HL-60/S4 treated with phorbol 12-myristate 13-acetate at 8.2 ng/mL for 4 days and 3 days (cell line): ENCODE results near the gene TATDN2.
"Not testable (repeated sequence)": the region's sequence is repeated elsewhere in the genome, so short reads cannot be mapped to it uniquely, and the experiment has no call there.

ENCODE experiments used
- in situ Hi-C: fragments of 300-500 bp; cut with MboI; formaldehyde crosslinking; loops from 2 replicates; pipeline ENCODE4 v1.15.0; 2022; ENCODE audit warnings: low sequenced_read_pairs

The TATDN2 gene

GRCh38 chr3:10266936-10267335 is 18.7 kb downstream of the TATDN2 start:
- in situ Hi-C loops: not testable (repeated sequence)

GRCh38 chr3:10268116-10268515 is 19.9 kb downstream of the TATDN2 start:
- in situ Hi-C loops: no loop called here

GRCh38 chr3:10268930-10269329 is 20.7 kb downstream of the TATDN2 start:
- in situ Hi-C loops: no loop called here

- in situ Hi-C loops: no loop called here
Measured at GRCh38 chr3:10269443-10269842, 21.2 kb downstream of the TATDN2 start.

- in situ Hi-C loops: not testable (repeated sequence)
Measured at GRCh38 chr3:10272476-10272875, 24.2 kb downstream of the TATDN2 start.

- in situ Hi-C loops: no loop called here
Measured at GRCh38 chr3:10272977-10273376, 24.7 kb downstream of the TATDN2 start.

- in situ Hi-C loops: no loop called here
Measured at GRCh38 chr3:10273702-10274305, 25.5 kb downstream of the TATDN2 start.

GRCh38 chr3:10274601-10275000 is 26.3 kb downstream of the TATDN2 start:
- in situ Hi-C loops: no loop called here

- in situ Hi-C loops: no loop called here
Measured at GRCh38 chr3:10277115-10277625, 28.9 kb downstream of the TATDN2 start.

GRCh38 chr3:10278501-10278900 is 30.2 kb downstream of the TATDN2 start:
- in situ Hi-C loops: no loop called here

GRCh38 chr3:10279384-10280176 is 31.3 kb downstream of the TATDN2 start:
- in situ Hi-C loops: no loop called here

GRCh38 chr3:10280177-10280529 is 31.9 kb downstream of the TATDN2 start:
- in situ Hi-C loops: no loop called here

GRCh38 chr3:10280571-10280970 is 32.3 kb downstream of the TATDN2 start:
- in situ Hi-C loops: no loop called here

- in situ Hi-C loops: no loop called here
Measured at GRCh38 chr3:10281951-10282350, 33.7 kb downstream of the TATDN2 start.

- in situ Hi-C loops: no loop called here
Measured at GRCh38 chr3:10283638-10284037, 35.4 kb downstream of the TATDN2 start.

GRCh38 chr3:10284496-10284895 is 36.2 kb downstream of the TATDN2 start:
- in situ Hi-C loops: no loop called here

- in situ Hi-C loops: no loop called here
Measured at GRCh38 chr3:10285272-10286132, 37.2 kb downstream of the TATDN2 start.

GRCh38 chr3:10286133-10286524 is 37.9 kb downstream of the TATDN2 start:
- in situ Hi-C loops: no loop called here

GRCh38 chr3:10286596-10287295 is 38.5 kb downstream of the TATDN2 start:
- in situ Hi-C loops: no loop called here

GRCh38 chr3:10287936-10288574 is 39.8 kb downstream of the TATDN2 start:
- in situ Hi-C loops: no loop called here
